ENCODE data around the gene PRKAR1B.

GRCh38 chr7:593324-594115 lies 133.6 kb downstream of the PRKAR1B start:
- TF ChIP-seq CTCF (IDR thresholded peaks at IDR 0.05 in 4 of 5, conservative IDR thresholded peaks at IDR 0.05 in 1 of 5) (no peak), POLR2A (IDR thresholded peaks at IDR 0.05) (no peak)

Measured in gastrocnemius medialis (tissue), 4 donors.